Testis (tissue), 3 donors: ENCODE results near the gene INO80E. TPM values are rescaled to one million over a fixed set of nuclear protein-coding genes. Genes with fewer than 3 reads are reported as not detected.

Experiments used
- DNase-seq: peaks from one replicate; pipeline ENCODE4 v3.0.0-alpha.2; 2019
- H3K27ac ChIP-seq, 2 donors: fragments of 200-600 bp; sonication (generic); one replicate each; pipeline ENCODE4 v1.5.1; 2019
- H3K27me3 ChIP-seq: fragments of 200-600 bp; sonication (generic); one replicate; pipeline ENCODE4 v1.5.1; 2019
- H3K36me3 ChIP-seq: fragments of 200-600 bp; sonication (generic); one replicate; pipeline ENCODE4 v1.5.1; 2017; ENCODE audit warnings: low read depth; ENCODE audit errors: missing control alignments
- H3K4me1 ChIP-seq: fragments of 200-600 bp; sonication (generic); one replicate; pipeline ENCODE4 v1.5.1; 2019
- H3K4me3 ChIP-seq, 2 donors: fragments of 200-600 bp; sonication (generic); one replicate each; pipeline ENCODE4 v1.5.1; 2017 to 2019
- H3K9me3 ChIP-seq: fragments of 200-600 bp; sonication (generic); one replicate; pipeline ENCODE4 v1.5.1; 2017
- POLR2A ChIP-seq: fragments of 450-650 bp; IDR thresholded peaks from one replicate; pipeline ENCODE4 v1.6.1; 2017; ENCODE audit warnings: antibody characterized with exemption, mild to moderate bottlenecking, moderate library complexity
- WGBS, 2 donors: methylation state at CpG; one replicate each; pipeline ENCODE4 v1.1.5; 2018; 5-methylcytosine and 5-hydroxymethylcytosine counted together
- intact Hi-C: fragments of 100-400 bp; cut with DNase I; formaldehyde crosslinking; loops from one replicate; pipeline ENCODE4 v1.15.1; 2023; ENCODE audit warnings: low total_unique reads
- polyA plus RNA-seq: library from polyadenylated mRNA; stranded (reverse); fragments of 350-450 nt; fragmentation: Illumina TruSeq; extraction: RNeasy Lipid Tissue Mini Kit (QIAGEN cat#74804); gene quantifications from one replicate; pipeline ENCODE4 v1.2.3, GENCODE V29; 2014; ENCODE audit warnings: low read depth, low replicate concordance; ENCODE audit not compliant: insufficient read depth
- total RNA-seq, 2 donors: library from RNA; depleted of rRNA; stranded (reverse); fragments of >200 nt; gene quantifications; one replicate each; pipeline ENCODE4 v1.2.3, GENCODE V29; 2016
- TF ChIP-seq, protein P1 (sequence below), 3 experiments: fragments of 450-650 bp in 2 of 3; fragments of 200-600 bp in 1 of 3; sonication (generic) in 1 of 3; IDR thresholded peaks; one replicate each; pipeline ENCODE4 v1.5.1; 2016 to 2019; ENCODE audit warnings: antibody characterized with exemption in 3 of 3, mild to moderate bottlenecking in 2 of 3, moderate library complexity in 1 of 3

INO80E gene
- total and polyA plus RNA-seq, 3 donors from 2014 or later = 64.0 to 98.1 (median 72.3) TPM

DNA sequence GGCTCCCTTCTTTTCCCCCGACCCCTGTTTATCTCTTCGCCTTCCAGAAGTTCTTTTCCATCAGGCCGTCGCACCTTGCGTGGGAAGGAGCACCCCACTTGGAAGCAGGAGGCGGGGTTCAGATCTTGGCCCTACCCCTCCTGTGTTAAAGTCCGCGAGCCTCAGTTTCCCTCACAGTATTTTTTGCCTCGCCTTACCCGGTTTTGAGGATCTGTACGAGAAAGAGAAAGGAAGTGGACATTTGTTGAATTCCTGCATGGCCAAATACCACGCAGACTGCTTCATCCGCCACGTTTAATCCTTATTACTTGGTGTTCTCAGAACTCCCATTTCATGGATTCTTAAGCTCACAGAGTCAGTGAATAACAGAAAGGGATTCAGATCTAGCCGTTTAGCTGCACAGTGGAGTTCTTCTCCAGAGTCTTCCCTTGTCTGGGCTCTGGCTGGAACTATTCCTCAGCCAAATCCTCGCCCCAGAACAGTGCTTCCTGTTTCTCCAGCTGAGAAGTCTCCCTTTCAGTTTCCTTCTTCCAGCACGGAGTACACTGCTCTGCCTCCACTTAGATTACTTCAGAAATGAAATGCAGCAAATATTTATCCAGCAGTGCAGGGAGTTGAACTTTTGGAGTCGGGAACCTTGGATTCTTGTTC, 33.6 kb upstream of the INO80E start:
- peak overlapping the region; percentile 89 to 96 for H3K27ac ChIP-seq
- intact Hi-C loops = no loop called here
- peak; percentile 29 for DNase-seq
- H3K4me3 ChIP-seq = peak overlapping the region; percentile 81 to 89
- no peaks in the 10 kb centered on the region for H3K27me3 ChIP-seq
- no peaks in the 10 kb centered on the region for H3K36me3 ChIP-seq
- WGBS, 2 donors = 1% methylated on average over 18 of the region's 18 CpGs
- TF ChIP-seq, protein P1, sequence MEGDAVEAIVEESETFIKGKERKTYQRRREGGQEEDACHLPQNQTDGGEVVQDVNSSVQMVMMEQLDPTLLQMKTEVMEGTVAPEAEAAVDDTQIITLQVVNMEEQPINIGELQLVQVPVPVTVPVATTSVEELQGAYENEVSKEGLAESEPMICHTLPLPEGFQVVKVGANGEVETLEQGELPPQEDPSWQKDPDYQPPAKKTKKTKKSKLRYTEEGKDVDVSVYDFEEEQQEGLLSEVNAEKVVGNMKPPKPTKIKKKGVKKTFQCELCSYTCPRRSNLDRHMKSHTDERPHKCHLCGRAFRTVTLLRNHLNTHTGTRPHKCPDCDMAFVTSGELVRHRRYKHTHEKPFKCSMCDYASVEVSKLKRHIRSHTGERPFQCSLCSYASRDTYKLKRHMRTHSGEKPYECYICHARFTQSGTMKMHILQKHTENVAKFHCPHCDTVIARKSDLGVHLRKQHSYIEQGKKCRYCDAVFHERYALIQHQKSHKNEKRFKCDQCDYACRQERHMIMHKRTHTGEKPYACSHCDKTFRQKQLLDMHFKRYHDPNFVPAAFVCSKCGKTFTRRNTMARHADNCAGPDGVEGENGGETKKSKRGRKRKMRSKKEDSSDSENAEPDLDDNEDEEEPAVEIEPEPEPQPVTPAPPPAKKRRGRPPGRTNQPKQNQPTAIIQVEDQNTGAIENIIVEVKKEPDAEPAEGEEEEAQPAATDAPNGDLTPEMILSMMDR (IDR thresholded peaks at IDR 0.05) = no peak
- no peak for TF ChIP-seq POLR2A
- peaks cover 17% of the 10 kb centered on the region for H3K4me1 ChIP-seq
- H3K9me3 ChIP-seq = no peaks in the 10 kb centered on the region

DNA sequence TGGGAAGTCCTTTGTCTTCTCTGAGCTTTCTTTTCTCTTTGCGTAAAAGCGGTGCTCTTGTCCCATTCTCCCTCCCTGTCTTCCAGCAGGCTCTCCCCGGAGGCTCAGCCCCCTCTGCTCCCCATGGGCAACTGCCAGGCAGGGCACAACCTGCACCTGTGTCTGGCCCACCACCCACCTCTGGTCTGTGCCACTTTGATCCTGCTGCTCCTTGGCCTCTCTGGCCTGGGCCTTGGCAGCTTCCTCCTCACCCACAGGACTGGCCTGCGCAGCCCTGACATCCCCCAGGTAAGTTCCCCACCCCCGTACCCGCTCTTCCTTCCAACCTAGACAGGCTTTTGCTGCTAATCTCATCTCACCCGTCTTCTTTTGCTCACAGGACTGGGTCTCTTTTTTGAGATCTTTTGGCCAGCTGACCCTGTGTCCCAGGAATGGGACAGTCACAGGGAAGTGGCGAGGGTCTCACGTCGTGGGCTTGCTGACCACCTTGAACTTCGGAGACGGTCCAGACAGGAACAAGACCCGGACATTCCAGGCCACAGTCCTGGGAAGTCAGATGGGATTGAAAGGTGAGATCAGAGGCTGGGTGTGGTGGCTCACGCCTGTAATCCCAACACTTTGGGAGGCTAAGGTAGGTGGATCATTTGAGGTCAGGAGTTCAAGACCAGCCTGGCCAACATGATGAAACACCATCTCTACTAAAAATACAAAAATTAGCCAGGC, 32.9 kb upstream of the INO80E start:
- H3K27ac ChIP-seq = peak overlapping the region; percentile 89 to 96
- WGBS, 2 donors = 64 to 68% methylated on average over 14 of the region's 14 CpGs
- H3K36me3 ChIP-seq = no peaks in the 10 kb centered on the region
- no peak for DNase-seq
- H3K4me3 ChIP-seq = peak overlapping the region in 1 of 2 donors; percentile 81
- intact Hi-C loops = no loop called here
- TF ChIP-seq, protein P1 (IDR thresholded peaks at IDR 0.05) = no peak
- TF ChIP-seq POLR2A = no peak
- H3K4me1 ChIP-seq = peaks cover 17% of the 10 kb centered on the region
- H3K27me3 ChIP-seq = no peaks in the 10 kb centered on the region
- no peaks in the 10 kb centered on the region for H3K9me3 ChIP-seq

DNA sequence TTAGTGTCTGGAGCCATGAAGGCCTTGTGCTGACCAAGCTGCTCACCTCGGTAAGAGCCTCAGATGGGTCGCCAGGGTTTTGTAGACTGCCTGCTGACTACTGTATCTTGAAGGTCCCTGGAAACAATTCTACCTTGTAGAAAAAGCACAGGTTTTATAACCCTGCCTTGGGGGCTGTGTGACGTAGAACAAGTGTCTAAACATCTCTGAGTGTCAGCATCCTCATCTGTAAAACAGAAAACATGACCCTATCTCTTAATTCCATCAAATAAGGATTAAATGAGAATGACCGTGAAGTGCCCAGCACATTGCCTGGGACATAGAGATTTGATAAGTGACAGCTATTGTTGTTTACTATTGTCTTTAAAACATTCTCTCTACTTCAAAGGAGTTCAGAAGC, 27.8 kb upstream of the INO80E start:
- no peak overlapping the region for H3K4me3 ChIP-seq
- no peaks in the 10 kb centered on the region for H3K36me3 ChIP-seq
- no peaks in the 10 kb centered on the region for H3K9me3 ChIP-seq
- TF ChIP-seq, protein P1 (IDR thresholded peaks at IDR 0.05) = no peak
- no peak for TF ChIP-seq POLR2A
- 93 to 98% methylated on average over 3 to 4 of the region's 4 CpGs for WGBS, 2 donors
- intact Hi-C loops = no loop called here
- H3K27me3 ChIP-seq = no peaks in the 10 kb centered on the region
- peaks cover 9% of the 10 kb centered on the region for H3K4me1 ChIP-seq
- H3K27ac ChIP-seq = no peak overlapping the region
- DNase-seq = no peak

DNA sequence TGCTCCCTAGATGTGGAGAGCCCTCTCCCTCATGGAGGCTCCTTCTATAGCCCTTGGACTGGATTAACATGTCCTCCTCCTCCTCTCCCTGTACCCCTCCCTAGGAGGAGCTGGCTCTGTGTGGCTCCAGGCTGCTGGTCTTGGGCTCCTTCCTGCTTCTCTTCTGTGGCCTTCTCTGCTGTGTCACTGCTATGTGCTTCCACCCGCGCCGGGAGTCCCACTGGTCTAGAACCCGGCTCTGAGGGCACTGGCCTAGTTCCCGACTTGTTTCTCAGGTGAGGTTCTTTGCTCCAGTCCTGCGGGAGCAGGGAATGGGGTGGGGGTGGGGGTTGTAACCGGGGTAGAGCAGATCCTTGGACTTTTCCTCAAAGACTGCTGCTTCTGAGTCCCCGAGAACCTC, 24.7 kb upstream of the INO80E start:
- TF ChIP-seq, protein P1 (IDR thresholded peaks at IDR 0.05) = no peak
- no peak for TF ChIP-seq POLR2A
- peaks cover 17% of the 10 kb centered on the region for H3K4me1 ChIP-seq
- H3K9me3 ChIP-seq = no peaks in the 10 kb centered on the region
- intact Hi-C loops = no loop called here
- 86% methylated on average over 8 of the region's 8 CpGs for WGBS, 2 donors
- no peaks in the 10 kb centered on the region for H3K36me3 ChIP-seq
- H3K27ac ChIP-seq = no peak overlapping the region
- DNase-seq = no peak
- H3K4me3 ChIP-seq = no peak overlapping the region
- H3K27me3 ChIP-seq = no peaks in the 10 kb centered on the region
